ENCODE data around the gene ZNF888. TPM values are rescaled to one million over a fixed set of nuclear protein-coding genes. Genes with fewer than 3 reads are reported as not detected.

Gene ZNF888
- total RNA-seq, 4 donors from 2014 or later: 2.5 to 3.7 (median 3.1) TPM

GRCh38 chr19:52961981-52962380 lies 38.8 kb upstream of the ZNF888 start:
- Histone ChIP-seq H3K27me3 (no peaks in the 10 kb centered on the region), H3K4me3 (peak overlapping the region; percentile 64 to 73 (median 68)), H3K9me3 (peaks cover 0 to 14% (median 1%) of the 10 kb centered on the region in 4 donors), H3K27ac (replicated peaks in 1 of 4) (peak overlapping the region; percentile 78 to 86 (median 82)), H3K36me3 (peaks cover 0 to 17% (median 16%) of the 10 kb centered on the region in 4 donors), H3K4me1 (peaks cover 14 to 21% (median 21%) of the 10 kb centered on the region in 4 donors)
- TF ChIP-seq POLR2A (IDR thresholded peaks at IDR 0.05; ENCODE audit: low read depth) (no peak), POLR2AphosphoS5 (IDR thresholded peaks at IDR 0.05) (no peak), EP300 (IDR thresholded peaks at IDR 0.05) (no peak), CTCF (IDR thresholded peaks at IDR 0.05) (no peak)
- no peak for DNase-seq (ENCODE audit: extremely low spot score)
- 30% methylated on average over 5 of the region's 5 CpGs for WGBS
- intact Hi-C loops (cut with DNase I): loop anchor here (2.0 kb wide), 2 partner anchors 19 to 31 kb away; no protein-coding TSS in a partner anchor

- Histone ChIP-seq H3K4me3 (no peak overlapping the region), H3K36me3 (peaks cover 19 to 39% (median 37%) of the 10 kb centered on the region in 4 donors), H3K4me1 (peaks cover 14 to 21% (median 21%) of the 10 kb centered on the region in 4 donors), H3K27ac (replicated peaks in 1 of 4) (no peak overlapping the region), H3K27me3 (no peaks in the 10 kb centered on the region), H3K9me3 (peaks cover 0 to 21% (median 5%) of the 10 kb centered on the region in 4 donors)
- TF ChIP-seq POLR2A (IDR thresholded peaks at IDR 0.05; ENCODE audit: low read depth) (no peak), POLR2AphosphoS5 (IDR thresholded peaks at IDR 0.05) (no peak), EP300 (IDR thresholded peaks at IDR 0.05) (no peak), CTCF (IDR thresholded peaks at IDR 0.05) (no peak)
- 93% methylated on average over 11 of the region's 11 CpGs for WGBS
- DNase-seq (ENCODE audit: extremely low spot score): no peak
- intact Hi-C loops (cut with DNase I): no loop called here
These were observed 36.5 kb upstream of the ZNF888 start for GRCh38 chr19:52959613-52960295.

- peaks cover 7 to 13% (median 13%) of the 10 kb centered on the region in 4 donors for H3K4me1 ChIP-seq
- intact Hi-C loops (cut with DNase I): no loop called here
- TF ChIP-seq POLR2A (IDR thresholded peaks at IDR 0.05; ENCODE audit: low read depth): no peak
- TF ChIP-seq CTCF (IDR thresholded peaks at IDR 0.05): no peak
- no peak for TF ChIP-seq EP300 (IDR thresholded peaks at IDR 0.05)
- TF ChIP-seq POLR2AphosphoS5 (IDR thresholded peaks at IDR 0.05): no peak
- H3K27me3 ChIP-seq: no peaks in the 10 kb centered on the region
- WGBS: 97% methylated on average over 8 of the region's 8 CpGs
- no peak overlapping the region for H3K4me3 ChIP-seq
- no peak for DNase-seq (ENCODE audit: extremely low spot score)
- peaks cover 30 to 57% (median 52%) of the 10 kb centered on the region in 4 donors for H3K36me3 ChIP-seq
- no peak overlapping the region for H3K27ac ChIP-seq (replicated peaks in 1 of 4)
- peaks cover 0 to 22% (median 7%) of the 10 kb centered on the region in 4 donors for H3K9me3 ChIP-seq
These were observed 34.4 kb upstream of the ZNF888 start for GRCh38 chr19:52957591-52957990.

GRCh38 chr19:52956917-52957316 lies 33.7 kb upstream of the ZNF888 start:
- no peak for TF ChIP-seq EP300 (IDR thresholded peaks at IDR 0.05)
- no peak for TF ChIP-seq CTCF (IDR thresholded peaks at IDR 0.05)
- no peak for TF ChIP-seq POLR2A (IDR thresholded peaks at IDR 0.05; ENCODE audit: low read depth)
- no peak for TF ChIP-seq POLR2AphosphoS5 (IDR thresholded peaks at IDR 0.05)
- WGBS: 97% methylated on average over 10 of the region's 10 CpGs
- Histone ChIP-seq H3K4me3 (no peak overlapping the region), H3K36me3 (peaks cover 37 to 64% (median 59%) of the 10 kb centered on the region in 4 donors), H3K4me1 (peaks cover 4 to 9% (median 8%) of the 10 kb centered on the region in 4 donors), H3K27me3 (no peaks in the 10 kb centered on the region), H3K9me3 (peaks cover 0 to 29% (median 12%) of the 10 kb centered on the region in 4 donors), H3K27ac (replicated peaks in 1 of 4) (no peak overlapping the region)
- intact Hi-C loops (cut with DNase I): no loop called here
- DNase-seq (ENCODE audit: extremely low spot score): no peak

Data from esophagus muscularis mucosa (tissue), 4 donors.